Stromal cell of bone marrow (primary cell): ENCODE results near the gene ATOX1.
"Not testable (repeated sequence)": the region's sequence is repeated elsewhere in the genome, so short reads cannot be mapped to it uniquely, and the experiment has no call there.

Source experiments
- DNase-seq: peaks from one replicate; pipeline ENCODE4 v3.0.0-alpha.2; 2012; ENCODE audit warnings: low read depth

ATOX1 gene

DNA sequence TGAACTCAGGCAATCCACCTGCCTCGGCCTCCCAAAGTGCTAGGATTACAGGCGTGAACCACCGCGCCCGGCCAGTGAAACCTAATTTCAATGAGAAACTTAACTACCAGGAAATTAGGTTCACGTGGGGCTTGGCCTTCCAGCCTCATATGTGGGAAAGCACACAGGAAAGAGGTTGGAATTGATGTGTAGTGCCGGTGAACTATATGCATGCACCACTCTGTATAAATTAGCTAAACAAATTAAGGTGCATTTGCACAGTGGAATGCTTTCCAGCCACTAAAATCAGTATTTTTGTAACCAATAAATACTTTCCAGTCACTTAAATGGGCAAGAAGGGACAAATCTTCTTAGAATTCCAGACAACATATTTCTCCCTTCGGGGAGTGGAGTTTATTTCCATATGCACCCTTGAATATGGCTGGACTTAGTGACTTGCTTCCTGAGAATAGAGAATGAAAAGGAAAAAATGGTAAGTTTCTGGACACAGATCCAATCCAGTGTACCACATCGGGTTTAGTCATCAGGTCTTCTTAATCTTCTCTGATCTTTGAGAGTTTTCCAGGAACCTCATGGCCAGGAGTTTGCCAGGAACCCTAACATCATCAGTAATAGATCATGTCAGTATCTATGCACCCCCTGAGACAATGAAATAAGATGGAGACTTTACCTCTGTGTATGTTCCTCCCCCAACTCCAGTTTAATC lies 24.9 kb downstream of the ATOX1 start:
- DNase-seq: peak; percentile 64

DNA sequence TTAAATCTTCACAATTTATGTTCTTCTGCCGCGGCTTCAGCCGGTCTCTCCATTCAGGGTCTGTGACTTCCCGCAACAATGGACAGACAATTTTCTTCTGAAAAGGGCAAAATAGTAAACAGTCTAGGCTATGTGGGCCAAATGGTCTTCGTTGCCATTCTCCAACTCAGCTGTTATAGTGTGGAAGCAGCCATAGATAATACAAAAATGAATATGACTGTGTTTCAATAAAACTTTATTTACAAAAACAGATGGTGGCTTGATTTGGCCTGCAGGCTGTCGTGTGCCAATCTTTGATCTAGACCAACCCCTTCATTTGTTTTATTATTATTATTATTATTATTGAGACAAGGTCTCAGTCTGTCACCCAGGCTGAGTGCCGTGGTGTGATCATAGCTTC lies 28.1 kb downstream of the ATOX1 start:
- DNase-seq: no peak

DNA sequence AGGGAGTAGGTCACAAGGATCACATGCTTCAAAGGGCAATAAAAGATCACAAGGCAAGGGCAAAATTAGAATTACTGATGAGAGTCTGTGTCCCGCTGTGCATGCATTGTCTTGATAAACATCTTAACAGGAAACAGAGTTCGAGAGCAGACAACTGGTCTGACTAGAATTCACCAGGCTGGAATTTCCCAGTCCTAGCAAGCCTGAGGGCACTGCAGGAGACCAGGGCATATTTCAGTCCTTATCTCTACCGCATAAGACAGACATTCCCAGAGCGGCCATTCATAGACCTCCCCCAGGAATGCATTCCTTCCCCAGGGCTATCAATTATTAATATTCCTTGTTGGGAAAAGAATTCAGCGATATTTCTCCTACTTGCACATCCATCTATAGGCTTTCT lies 28.8 kb downstream of the ATOX1 start:
- not testable (repeated sequence) for DNase-seq

DNA sequence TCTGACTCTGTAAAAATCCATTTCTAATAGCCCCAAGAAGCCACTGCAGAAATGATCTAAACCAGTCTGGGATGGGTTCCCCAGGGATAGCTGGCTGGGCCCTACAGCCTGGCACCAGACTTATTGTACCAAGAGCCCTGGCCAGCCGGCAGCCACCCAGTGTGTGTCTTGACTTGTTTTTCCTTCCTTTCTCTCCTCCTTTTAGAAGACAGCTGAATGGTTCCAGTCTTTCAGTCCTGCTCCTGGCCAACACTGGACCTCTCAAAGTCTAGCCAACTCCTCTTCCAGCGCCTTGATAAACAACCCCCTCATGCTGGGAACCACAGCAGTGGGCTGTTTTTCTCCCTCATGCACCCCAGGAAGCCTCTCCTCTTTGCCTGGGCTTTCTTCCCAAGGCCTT lies 34.1 kb downstream of the ATOX1 start:
- no peak for DNase-seq

DNA sequence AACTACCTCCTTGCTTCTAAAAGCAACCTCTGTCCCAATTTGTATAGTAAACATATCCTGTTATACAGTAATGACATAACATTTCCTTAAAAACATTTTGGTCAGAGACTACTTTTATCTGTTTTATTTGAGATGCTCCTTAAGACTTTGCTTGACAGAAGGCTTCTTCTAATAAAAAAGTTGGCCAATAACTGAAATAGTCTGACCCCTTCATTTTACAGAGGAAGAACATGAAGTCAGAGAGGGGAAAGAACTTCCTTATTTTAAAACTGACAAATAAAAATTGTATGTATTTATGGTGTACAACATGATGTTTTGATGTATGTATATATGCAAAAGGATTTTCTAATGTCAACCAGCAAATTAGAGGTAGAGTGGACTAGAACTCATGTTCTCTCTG lies 35.9 kb downstream of the ATOX1 start:
- DNase-seq: no peak

DNA sequence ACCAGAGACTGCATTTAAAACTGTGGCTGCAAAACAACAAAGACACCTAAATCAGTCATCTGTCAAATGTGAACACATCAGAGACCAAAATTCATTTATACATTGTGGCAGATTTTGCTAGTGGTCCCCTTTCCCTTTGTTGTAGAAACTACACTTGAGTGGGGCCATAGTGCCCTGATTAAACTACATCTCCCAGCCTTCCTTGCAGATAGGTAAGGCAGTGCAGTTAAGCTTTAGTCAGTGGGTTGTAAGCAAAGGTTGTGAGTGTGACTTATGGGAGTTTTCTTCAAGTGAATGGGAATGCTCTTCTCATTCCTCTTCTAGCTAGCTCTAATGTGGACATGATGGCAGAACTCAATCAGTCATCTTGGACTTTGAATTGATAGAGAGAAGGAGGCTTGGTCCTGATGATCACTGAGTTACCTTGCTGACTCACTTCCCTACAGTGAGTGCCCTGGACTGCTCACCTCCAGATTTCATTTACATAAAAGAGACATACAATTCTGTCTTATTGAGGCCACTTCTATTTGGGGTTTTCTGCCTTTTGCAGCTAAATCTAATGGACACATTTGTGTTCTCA lies 36.5 kb downstream of the ATOX1 start:
- no peak for DNase-seq

DNA sequence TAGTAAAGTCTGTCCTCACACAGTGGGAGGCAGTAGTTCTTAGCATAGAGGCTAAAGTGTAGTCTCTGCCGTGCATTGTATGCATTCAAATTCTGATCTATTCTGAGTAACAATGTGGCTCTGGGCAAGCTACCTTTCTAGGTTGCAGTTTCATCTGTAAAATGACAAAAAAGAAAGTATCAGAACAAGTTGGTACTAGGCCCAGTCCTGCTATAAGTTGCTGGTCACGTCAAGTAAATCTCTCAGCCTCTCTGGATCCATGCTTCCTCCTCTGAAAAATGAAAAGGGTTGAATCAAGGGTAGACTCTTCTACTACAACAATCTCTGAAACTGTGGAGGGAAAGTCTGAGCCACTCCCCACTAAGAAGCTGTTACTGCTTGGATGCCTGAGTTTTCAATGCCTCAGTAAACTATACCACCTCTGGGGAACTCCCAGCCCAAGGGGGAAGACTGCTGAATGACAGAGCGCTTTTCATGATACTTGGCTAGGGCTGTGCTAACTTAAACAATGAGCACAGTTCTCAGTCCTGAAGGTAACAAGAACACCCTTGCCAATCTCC lies 37.3 kb downstream of the ATOX1 start:
- DNase-seq: no peak

DNA sequence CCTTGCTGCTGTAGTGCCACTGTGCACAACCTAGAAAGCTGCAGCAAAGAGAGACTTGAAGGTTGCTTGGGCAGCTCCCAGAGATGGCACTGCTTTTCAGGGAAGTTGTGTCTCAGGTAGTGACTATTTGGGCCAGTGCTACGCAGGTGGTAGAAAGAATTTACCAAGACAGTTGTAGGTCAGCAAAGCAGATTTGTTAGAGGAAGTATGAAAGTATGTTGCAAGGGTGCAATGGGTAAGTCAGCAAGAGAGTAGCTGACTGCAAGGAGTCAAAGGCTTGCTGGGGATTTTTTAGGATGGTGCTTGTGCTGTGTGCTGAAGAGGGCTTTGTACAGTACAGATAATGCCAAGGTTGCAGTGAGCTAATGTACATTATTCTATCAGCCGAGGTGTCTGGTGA lies 38.2 kb downstream of the ATOX1 start:
- no peak for DNase-seq

DNA sequence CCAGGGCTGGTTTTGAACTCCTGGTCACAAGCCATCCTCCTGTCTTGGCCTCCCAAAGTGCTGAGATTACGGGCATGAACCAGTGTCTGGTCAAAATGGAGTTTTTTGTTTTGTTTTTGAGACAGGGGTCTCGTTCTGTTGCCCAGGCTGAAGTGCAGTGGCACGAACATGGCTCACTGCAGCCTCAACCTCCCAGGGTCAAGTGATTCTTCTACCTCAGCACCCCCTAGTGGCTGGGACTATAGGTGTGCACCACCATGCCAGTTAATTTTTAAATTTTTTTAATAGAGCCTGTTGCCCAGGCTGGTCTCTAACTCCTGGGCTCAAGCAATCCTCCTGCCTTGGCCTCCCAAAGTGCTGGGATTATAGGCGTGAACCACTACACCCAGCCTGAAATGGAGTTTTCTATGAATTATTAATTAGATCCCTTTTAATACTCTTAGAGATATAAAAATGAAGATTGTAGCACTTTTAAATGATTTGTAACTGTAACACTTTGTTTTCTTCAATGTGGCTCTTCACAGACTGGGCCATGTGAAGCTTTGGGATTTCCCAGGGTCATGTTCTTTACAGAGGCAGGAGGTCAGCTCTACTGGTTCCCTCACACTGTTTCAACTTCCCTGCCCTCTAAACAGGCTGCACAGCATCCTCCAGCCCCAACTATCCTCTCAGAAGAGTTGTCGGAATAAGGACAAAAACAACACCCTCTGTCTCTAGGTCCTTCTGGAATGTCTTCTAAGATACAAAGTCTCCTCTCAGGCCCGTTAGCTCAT lies 39.0 kb downstream of the ATOX1 start:
- DNase-seq: no peak

DNA sequence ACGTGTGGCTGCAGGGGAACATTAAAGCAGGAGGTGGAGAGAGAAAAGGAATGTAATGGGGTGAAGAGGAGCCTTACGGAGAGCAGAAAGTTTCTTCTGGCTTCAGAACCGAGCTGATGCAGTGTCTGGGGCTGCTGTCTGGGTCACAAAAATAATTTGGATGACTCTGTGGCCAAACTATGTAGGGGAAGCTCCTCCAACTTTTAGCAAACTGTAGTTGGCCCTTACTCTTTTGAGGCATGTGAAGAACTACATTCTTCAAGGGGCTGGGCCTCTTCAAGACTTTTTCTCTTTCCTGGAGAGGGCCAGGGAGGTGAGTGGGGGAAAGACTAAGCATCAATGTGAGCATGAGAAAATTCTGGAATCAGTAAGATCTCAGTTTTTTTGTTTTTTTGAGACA lies 39.8 kb downstream of the ATOX1 start:
- DNase-seq: no peak

DNA sequence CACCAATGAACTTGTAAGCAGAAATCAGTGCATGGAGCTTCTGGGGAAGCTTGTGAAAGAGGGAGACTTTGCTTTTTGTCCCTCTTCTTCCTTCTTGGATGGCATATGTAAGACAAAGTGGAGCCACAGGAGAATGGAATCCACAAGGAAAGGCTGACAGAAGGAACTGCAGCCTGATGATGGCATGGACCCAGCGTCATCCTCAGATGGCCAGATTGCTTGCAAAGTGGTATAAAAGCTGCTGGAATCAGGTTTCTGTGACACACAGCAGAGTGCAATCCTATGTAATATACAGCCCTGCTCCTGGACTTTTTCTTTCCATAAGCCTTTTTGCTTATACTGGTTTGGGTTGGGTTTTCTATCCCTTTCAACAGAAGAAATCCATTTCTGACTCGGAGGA lies 40.3 kb downstream of the ATOX1 start:
- no peak for DNase-seq

DNA sequence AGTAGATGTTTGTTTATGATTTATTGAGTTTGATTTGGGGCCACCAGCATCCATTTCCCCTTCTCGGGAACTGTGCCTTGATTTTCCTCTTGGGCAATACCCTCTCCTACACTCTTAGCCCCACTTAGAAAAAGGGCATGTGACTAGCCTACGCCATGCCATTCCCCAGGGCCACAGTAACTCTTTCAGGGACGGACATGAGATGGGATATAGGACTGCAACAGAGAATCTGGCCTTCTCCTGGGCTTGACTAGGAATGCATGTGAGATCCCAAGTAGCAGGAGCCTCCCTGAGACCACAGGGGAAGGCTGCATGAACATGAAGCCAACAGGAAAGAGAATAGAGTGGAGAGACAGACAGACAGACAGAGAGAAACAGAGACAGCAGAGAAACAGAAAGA lies 41.0 kb downstream of the ATOX1 start:
- no peak for DNase-seq

DNA sequence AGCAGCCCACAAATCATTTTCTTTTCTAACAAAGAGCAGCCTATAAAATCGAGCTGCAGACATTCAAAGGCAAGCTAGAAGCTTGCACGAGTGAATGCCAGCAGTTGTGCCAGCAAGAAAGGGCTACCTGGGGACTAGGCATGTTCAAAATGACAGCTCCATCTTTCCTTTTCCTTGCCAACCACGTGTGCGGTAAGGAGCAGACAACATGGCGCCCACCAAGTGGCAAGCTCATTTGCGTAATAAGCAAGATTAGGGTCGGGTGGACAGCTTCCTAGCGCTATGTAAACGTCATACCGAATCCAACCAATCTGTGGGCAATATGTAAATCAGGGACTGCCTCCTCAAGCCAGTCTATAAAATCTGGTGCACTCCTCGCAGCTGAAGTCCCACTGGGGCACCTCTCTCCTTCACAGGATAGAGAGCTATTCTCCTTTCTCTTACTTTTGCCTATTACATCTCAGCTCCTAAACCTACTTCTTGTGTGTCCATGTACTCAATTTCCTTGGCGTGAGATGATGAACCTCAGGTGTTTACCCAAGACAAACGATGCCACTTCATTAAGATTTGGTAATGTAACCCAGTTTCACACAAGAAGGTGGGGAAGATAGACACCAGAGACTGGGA lies 49.2 kb downstream of the ATOX1 start:
- DNase-seq: no peak

DNA sequence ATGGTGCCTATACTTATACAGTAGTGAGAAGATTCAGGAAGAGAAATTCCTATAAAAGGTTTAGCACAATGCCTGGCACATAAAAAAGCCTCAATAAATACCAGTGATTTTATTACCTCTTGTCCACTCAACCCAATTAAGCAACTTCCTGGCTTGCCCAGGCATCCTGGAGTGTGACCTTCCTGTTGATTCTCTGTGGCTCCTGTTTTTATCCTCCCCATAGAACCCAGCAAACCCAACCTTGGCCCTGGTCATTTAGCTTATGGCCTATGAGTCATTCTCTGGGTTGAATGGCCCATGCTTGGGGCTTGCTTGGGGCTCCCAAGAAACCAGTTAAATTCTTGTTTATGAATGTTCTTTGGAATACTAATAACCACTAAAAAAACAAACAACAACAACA lies 50.3 kb downstream of the ATOX1 start:
- no peak for DNase-seq

DNA sequence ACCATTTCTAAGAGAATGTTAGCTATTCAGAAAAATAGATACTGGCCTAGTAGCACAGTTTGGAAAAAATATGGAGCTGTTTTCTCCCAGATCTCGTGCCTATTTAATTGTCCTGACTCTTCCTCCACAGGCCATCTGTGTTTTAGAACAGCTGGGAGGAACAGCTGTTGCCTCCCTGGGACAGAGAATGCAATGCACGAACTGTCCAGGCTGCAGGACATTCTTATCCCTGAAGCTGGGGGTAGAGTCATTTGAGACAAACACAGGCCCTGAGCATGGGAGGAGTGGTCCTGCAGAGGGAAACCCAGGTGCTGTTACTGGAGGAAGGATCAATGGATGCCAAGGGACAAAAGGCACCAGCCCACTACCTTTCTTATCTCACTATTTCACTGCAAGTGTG lies 50.9 kb downstream of the ATOX1 start:
- no peak for DNase-seq

DNA sequence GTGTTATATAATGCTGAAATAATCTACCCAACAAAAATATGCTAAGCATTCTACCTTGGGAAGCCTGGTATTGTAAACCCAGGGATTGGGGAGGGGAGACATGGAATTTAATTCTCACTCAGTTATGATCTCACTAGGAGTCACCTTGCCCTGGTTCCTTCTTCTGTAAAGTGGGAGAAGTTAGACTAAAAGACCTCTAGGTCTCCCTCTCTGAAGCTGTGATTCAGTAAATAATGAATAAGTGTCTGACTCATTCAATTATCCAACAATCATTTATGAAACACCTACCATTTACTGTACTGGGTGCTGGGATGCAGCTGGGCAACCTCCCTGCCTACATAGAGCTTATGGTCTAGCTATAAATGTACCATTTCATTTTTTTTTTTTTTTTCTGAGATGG lies 51.5 kb downstream of the ATOX1 start:
- no peak for DNase-seq

DNA sequence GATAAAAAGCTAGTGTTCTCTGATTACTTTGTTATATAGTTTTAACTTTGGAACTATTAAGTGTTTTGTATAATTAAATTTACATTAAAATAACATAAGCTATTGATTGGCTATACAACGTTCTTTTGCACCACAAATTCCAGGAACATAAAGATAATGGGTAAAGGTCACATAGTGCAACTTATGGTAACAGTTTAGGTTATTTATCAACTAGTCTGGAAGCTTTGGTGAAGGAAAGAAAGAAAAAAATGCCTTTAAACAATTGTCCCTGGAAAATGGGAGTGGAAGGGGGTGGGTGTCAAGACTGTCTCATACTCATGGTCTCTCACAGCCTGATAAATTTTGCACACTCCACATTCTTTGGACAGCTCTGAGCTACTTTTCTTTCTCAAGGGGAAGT lies 54.7 kb downstream of the ATOX1 start:
- no peak for DNase-seq

DNA sequence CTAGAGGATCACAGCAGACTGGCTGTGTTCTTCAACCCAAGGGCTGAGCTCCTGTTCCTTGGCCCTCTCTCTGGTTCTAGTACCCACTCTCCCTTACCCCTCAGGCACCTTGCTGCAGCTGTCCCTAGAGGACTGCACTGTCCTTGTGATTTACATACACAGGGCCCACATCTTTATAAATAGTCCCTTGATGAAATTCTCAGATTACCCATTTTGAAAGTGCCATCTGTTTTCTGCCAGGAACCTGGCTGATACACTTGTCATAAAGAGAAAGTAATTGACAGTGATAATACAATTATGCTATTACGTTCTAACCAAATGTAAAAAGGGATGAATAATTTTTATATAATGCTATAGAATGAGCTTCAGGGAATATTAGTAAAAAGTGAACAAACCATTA lies 55.2 kb downstream of the ATOX1 start:
- no peak for DNase-seq

DNA sequence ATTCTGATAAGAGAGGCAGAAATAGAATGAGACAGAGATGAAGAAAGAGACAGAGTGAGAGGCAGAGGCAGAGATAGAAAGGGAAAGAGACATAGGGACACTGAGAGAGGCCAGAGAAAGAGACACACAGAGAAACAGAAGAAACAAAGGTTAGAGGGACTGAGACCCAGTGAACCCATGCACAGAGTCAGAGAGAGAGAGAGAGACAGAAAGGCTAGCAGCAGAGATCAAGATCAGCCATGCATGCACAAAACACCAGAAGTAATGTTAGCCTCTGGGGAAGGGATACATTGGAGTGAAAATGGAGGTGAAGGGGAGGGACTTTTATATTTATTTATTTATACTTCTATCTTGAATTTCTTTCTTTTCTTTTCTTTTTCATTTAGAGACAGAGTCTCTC lies 57.6 kb downstream of the ATOX1 start:
- DNase-seq: no peak

DNA sequence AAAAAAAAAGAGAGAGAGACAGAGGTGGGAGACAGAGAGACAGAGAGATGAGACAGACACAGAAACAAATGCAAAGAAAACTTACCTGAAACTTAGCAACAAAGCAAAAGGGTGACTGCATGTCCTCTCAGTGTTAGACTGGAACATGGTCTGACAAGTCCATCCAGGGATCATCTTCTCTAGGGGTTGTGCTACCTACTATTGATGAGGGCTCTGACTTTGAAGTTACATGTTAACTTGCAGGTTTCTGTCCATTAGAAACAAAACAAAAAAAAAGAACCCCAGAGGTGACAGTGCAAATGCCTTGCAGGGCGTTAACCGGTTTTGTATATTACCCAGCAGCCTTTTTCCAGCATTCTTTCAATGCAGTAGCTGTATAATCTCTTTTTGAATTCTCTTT lies 58.1 kb downstream of the ATOX1 start:
- no peak for DNase-seq

DNA sequence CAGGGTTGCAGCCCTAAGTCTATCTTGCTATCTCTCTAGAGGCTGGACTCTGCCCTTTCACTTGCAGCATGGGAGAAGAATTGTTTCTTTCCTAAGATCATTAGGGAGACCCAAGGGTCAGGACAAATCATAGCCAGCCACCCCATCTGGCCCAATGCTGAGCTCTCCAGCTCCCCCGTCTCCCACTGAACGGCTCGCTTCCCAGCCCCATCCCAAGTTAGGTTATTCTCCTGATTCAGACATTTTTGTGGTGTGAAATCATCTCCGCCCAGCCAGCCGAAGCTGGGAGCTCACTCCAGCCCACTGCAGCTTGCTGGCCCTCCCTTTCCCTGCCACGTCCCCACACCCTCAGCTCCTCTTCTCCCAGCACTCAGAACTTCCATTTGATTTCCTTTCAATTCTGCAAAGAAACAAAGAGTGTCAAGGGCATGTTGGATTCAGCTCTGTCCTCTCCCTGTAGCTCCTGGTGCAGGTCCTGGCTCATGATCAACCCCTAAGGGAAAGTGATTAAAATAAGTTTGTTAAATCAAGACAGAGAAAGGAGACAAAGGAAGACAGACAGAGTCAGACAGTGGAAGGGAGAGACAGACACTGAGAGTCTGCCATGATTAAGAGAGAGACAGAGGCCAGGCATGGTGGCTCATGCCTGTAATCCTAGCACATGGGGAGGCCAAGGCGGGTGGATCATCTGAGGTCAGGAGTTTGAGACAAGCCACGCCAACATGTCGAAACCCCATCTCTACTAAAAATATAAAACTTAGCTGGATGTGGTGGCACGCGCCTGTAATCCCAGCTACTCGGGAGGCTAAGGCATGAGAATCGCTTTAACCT lies 59.1 kb downstream of the ATOX1 start:
- DNase-seq: peak; percentile 97

DNA sequence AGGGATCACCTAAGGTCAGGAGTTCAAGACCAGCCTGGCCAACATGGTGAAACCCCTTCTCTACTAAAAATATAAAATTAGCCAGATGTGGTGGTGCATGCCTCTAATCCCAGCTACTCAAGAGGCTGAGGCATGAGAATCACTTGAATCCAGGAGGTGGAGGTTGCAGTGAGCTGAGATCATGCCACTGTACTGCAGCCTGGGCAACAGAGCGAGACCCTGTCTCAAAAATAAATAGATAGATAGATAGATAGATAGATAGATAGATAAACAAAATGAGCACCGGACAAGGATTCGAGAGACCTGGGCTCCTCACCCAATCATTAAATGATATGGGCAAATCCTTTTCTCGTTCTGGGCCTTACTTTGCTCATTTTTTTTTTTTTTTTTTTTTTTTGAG lies 60.4 kb downstream of the ATOX1 start:
- DNase-seq: not testable (repeated sequence)
